Glutamatergic neuron (in vitro differentiated cells): ENCODE measurements around the gene PPIA. TPM values are rescaled to one million over a fixed set of nuclear protein-coding genes. Genes with fewer than 3 reads are reported as not detected.

ENCODE experiments used
- DNase-seq: peaks from one replicate; pipeline ENCODE4 v3.0.0; 2022
- H3K27ac Mint-ChIP-seq: one replicate; pipeline ENCODE4 v1.8.0; 2020; ENCODE audit warnings: mild to moderate bottlenecking, mixed read lengths, inconsistent platforms; ENCODE audit not compliant: unreplicated experiment
- H3K27me3 Mint-ChIP-seq: one replicate; pipeline ENCODE4 v1.8.0; 2020; ENCODE audit warnings: mild to moderate bottlenecking, moderate library complexity, mixed read lengths, inconsistent platforms; ENCODE audit not compliant: unreplicated experiment
- H3K36me3 Mint-ChIP-seq: one replicate; pipeline ENCODE4 v1.8.0; 2020; ENCODE audit warnings: mild to moderate bottlenecking, mixed read lengths, inconsistent platforms; ENCODE audit not compliant: unreplicated experiment
- H3K4me1 Mint-ChIP-seq: one replicate; pipeline ENCODE4 v1.8.0; 2020; ENCODE audit warnings: mild to moderate bottlenecking, low read depth, mixed read lengths, inconsistent platforms; ENCODE audit not compliant: unreplicated experiment
- H3K4me3 Mint-ChIP-seq: one replicate; pipeline ENCODE4 v1.8.0; 2020; ENCODE audit warnings: mild to moderate bottlenecking, mixed read lengths, inconsistent platforms; ENCODE audit not compliant: unreplicated experiment
- H3K9me3 Mint-ChIP-seq: one replicate; pipeline ENCODE4 v1.8.0; 2020; ENCODE audit warnings: mild to moderate bottlenecking, moderate library complexity, mixed read lengths, inconsistent platforms; ENCODE audit not compliant: unreplicated experiment
- total RNA-seq: library from RNA; stranded (reverse); fragmentation: NEBNext Ultra II Directional; extraction: Animal tissue kit (Norgen Biotek cat#: 25700); gene quantifications from one replicate; pipeline ENCODE4 v1.2.1, GENCODE V29; 2021; ENCODE audit not compliant: unreplicated experiment
- TF ChIP-seq, protein P1 (sequence below): fragments of 200-600 bp; sonication (generic); IDR thresholded peaks from one replicate; pipeline ENCODE4 v1.5.0; 2021; ENCODE audit not compliant: partially characterized antibody, unreplicated experiment

Gene PPIA
- total RNA-seq, 1 donor from 2014 or later, result 1,460 TPM

DNA sequence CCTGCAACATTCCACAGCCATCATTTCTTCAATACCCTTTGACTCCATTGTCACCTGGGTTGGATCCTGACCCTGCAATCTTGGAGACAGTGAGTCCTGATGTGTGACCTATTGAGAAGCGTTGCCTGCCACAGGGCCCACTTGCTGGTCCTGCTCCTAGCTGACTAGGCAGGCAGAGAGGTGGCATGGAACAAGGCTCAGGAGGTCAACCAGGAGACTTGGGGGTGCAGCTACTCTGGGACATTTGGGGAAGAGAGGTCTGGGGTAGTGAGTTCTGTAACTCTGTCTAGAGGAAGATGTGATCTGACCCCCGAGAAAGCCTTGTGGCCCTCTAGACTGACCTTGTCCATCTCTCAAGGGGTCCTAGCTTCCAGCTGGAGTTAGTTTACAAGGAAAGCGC is 46.1 kb upstream of the PPIA start:
- H3K36me3 Mint-ChIP-seq, result peaks cover 6% of the 10 kb centered on the region
- H3K4me1 Mint-ChIP-seq, result peaks cover 30% of the 10 kb centered on the region
- DNase-seq, result no peak
- H3K4me3 Mint-ChIP-seq, result peak overlapping the region; percentile 93
- peaks cover 10% of the 10 kb centered on the region for H3K9me3 Mint-ChIP-seq
- H3K27ac Mint-ChIP-seq, result peak overlapping the region; percentile 80
- peaks cover 9% of the 10 kb centered on the region for H3K27me3 Mint-ChIP-seq
- TF ChIP-seq, protein P1, sequence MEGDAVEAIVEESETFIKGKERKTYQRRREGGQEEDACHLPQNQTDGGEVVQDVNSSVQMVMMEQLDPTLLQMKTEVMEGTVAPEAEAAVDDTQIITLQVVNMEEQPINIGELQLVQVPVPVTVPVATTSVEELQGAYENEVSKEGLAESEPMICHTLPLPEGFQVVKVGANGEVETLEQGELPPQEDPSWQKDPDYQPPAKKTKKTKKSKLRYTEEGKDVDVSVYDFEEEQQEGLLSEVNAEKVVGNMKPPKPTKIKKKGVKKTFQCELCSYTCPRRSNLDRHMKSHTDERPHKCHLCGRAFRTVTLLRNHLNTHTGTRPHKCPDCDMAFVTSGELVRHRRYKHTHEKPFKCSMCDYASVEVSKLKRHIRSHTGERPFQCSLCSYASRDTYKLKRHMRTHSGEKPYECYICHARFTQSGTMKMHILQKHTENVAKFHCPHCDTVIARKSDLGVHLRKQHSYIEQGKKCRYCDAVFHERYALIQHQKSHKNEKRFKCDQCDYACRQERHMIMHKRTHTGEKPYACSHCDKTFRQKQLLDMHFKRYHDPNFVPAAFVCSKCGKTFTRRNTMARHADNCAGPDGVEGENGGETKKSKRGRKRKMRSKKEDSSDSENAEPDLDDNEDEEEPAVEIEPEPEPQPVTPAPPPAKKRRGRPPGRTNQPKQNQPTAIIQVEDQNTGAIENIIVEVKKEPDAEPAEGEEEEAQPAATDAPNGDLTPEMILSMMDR, result no peak

DNA sequence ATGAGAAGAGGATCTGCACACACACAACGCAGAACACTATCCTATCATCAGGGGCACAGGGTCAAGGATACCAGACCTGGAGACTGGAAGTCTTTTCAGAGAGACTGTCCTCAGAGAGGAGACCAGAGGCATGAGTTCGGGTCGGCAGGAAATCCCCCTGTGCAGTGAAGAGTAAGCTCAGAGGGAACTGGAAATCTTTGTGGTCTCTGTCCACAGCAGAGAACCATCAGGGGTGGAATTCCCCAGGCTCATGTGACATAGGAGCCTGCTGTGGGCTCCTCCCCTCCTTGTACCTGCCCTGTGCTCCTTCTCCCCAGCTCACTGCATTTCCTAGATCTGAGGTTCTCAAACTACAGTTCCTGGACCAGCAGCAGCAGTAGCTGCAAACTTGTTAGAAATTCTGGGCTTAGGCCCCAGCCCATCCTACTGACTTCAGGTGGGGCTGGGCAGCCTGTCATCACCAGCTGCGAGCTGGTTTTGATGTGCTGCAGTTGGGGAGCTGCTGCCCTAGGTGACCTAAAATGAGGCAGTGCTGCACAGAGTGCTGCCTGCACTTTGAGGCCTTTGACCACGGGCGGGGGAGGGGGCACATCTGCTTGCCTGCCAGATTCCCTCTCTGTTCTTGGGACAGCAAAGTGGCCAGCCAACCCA is 45.4 kb upstream of the PPIA start:
- TF ChIP-seq, protein P1, result no peak
- Mint-ChIP-seq H3K9me3 (peaks cover 10% of the 10 kb centered on the region), H3K4me3 (peak overlapping the region; percentile 93), H3K27me3 (peaks cover 9% of the 10 kb centered on the region), H3K36me3 (peaks cover 6% of the 10 kb centered on the region), H3K27ac (peak overlapping the region; percentile 82), H3K4me1 (peaks cover 28% of the 10 kb centered on the region)
- peak; percentile 55 for DNase-seq

DNA sequence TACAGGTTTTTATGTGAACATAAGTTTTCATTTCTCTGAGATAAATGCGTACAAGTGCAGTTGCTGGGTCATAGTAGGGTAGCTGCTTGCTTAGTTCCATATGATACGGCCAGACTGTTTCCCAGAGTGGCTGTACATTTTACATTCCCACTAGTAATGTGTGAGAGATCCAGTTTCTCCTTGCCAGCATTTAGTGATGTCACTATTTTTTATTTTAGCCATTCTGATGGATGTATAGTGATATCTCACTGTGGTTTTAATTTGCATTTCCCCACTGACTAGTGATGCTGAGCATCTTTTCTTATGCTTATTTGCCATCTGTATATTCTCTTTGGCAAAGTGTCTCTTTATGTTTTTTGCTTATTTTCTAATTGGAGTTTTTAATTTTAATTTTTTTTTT is 43.7 kb upstream of the PPIA start:
- Mint-ChIP-seq H3K27ac (no peak overlapping the region), H3K27me3 (peaks cover 9% of the 10 kb centered on the region), H3K4me3 (no peak overlapping the region), H3K9me3 (peaks cover 5% of the 10 kb centered on the region), H3K4me1 (peaks cover 27% of the 10 kb centered on the region), H3K36me3 (peaks cover 6% of the 10 kb centered on the region)
- DNase-seq, result no peak
- TF ChIP-seq, protein P1, result no peak

- Mint-ChIP-seq H3K27me3 (peaks cover 4% of the 10 kb centered on the region), H3K27ac (no peak overlapping the region), H3K4me3 (no peak overlapping the region), H3K36me3 (peaks cover 6% of the 10 kb centered on the region), H3K4me1 (peaks cover 21% of the 10 kb centered on the region), H3K9me3 (peaks cover 3% of the 10 kb centered on the region)
- TF ChIP-seq, protein P1, result no peak
- DNase-seq, result no peak
These were observed 41.4 kb upstream of the PPIA start for GRCh38 chr7:44754802-44755697.
